Keratinocyte (primary cell): ENCODE results near the gene MYT1. TPM values are rescaled to one million over a fixed set of nuclear protein-coding genes. Genes with fewer than 3 reads are reported as not detected.

Source experiments
- DNase-seq: peaks from one replicate; pipeline ENCODE4 v3.0.0-alpha.2; 2011; ENCODE audit warnings: low read depth, missing footprints, low spot score
- FAIRE-seq: peaks from 2 replicates; lab custom pipeline; 2011; peaks lifted over from hg19 to GRCh38; lab: Jason Lieb, UNC
- H2AFZ ChIP-seq: 2 replicates; pipeline ENCODE4 v1.6.0; 2012; ENCODE audit warnings: low read length, control low read depth, inconsistent platforms; ENCODE audit not compliant: control insufficient read depth
- H3K27ac ChIP-seq: 2 replicates; pipeline ENCODE4 v1.5.1; 2011; ENCODE audit warnings: low read length; ENCODE audit not compliant: control insufficient read depth, insufficient read depth
- H3K27me3 ChIP-seq: 3 replicates; pipeline ENCODE4 v1.6.0; 2011; ENCODE audit warnings: low read length; ENCODE audit not compliant: control insufficient read depth, insufficient read depth; ENCODE audit errors: extremely low read depth
- H3K36me3 ChIP-seq, 2 experiments: 2 replicates in 1 of 2; 3 replicates in 1 of 2; pipeline ENCODE4 v1.5.1; 2011; ENCODE audit warnings: low read length in 2 of 2, mild to moderate bottlenecking in 1 of 2; ENCODE audit not compliant: control insufficient read depth in 2 of 2, insufficient read depth in 2 of 2; ENCODE audit errors: extremely low read depth in 1 of 2
- H3K4me1 ChIP-seq: 3 replicates; pipeline ENCODE4 v1.5.1; 2011; ENCODE audit warnings: low read length; ENCODE audit not compliant: control insufficient read depth, insufficient read depth; ENCODE audit errors: extremely low read depth
- H3K4me2 ChIP-seq: 3 replicates; pipeline ENCODE4 v1.6.0; 2011; ENCODE audit warnings: low read depth, low read length; ENCODE audit not compliant: control insufficient read depth, insufficient read depth; ENCODE audit errors: extremely low read depth
- H3K4me3 ChIP-seq, 3 experiments: fragments of 200-600 bp in 1 of 3; sonication (generic) in 1 of 3; 2 replicates in 2 of 3; 3 replicates in 1 of 3; pipeline ENCODE4 v1.5.1; 2011 to 2016; ENCODE audit warnings: low read length in 3 of 3, mild to moderate bottlenecking in 3 of 3, control low read depth in 2 of 3, inconsistent platforms in 1 of 3, low read depth in 1 of 3, mixed read lengths in 1 of 3, mixed run types in 1 of 3, moderate library complexity in 1 of 3; ENCODE audit not compliant: control insufficient read depth in 2 of 3, insufficient read depth in 2 of 3; ENCODE audit errors: extremely low read depth in 1 of 3
- H3K79me2 ChIP-seq: 2 replicates; pipeline ENCODE4 v1.6.0; 2012; ENCODE audit warnings: low read length; ENCODE audit not compliant: control insufficient read depth, insufficient read depth
- H3K9ac ChIP-seq: 3 replicates; pipeline ENCODE4 v1.6.0; 2011; ENCODE audit warnings: low read length; ENCODE audit not compliant: control insufficient read depth, insufficient read depth; ENCODE audit errors: extremely low read depth
- H3K9me1 ChIP-seq: 3 replicates; pipeline ENCODE4 v1.6.0; 2011; ENCODE audit warnings: low read length; ENCODE audit not compliant: control insufficient read depth, insufficient read depth; ENCODE audit errors: extremely low read depth
- H3K9me3 ChIP-seq: 2 replicates; pipeline ENCODE4 v1.5.1; 2012; ENCODE audit warnings: low read depth, low read length; ENCODE audit not compliant: control insufficient read depth
- H4K20me1 ChIP-seq: 3 replicates; pipeline ENCODE4 v1.6.0; 2011; ENCODE audit warnings: low read length; ENCODE audit not compliant: control insufficient read depth, insufficient read depth; ENCODE audit errors: extremely low read depth
- EZH2 ChIP-seq: IDR thresholded peaks from one replicate; pipeline ENCODE4 v1.6.1; 2012; ENCODE audit warnings: inconsistent platforms, mild to moderate bottlenecking, low read length, moderate library complexity
- dilution Hi-C: fragments of 300-500 bp; cut with MboI; formaldehyde crosslinking; loops from one replicate; pipeline ENCODE4 v1.7.0; 2020; ENCODE audit warnings: low sequenced_read_pairs; ENCODE audit not compliant: extremely low pct_ligation_motif_present
- polyA plus RNA-seq, 5 experiments: library from polyadenylated mRNA; depleted of rRNA in 3 of 5; stranded (reverse) in 3 of 5; stranded (forward) in 1 of 5; unstranded in 1 of 5; fragments of >200 nt; gene quantifications; 1 replicate in 1 of 5; 2 replicates in 3 of 5; 3 replicates in 1 of 5; pipeline versions ENCODE4 v1.2.1 to v1.2.3, GENCODE V29; 2011 to 2012; ENCODE audit warnings: missing spikeins in 2 of 5, low read depth in 1 of 5, low replicate concordance in 1 of 5
- TF ChIP-seq, protein P1 (sequence below), 3 experiments: IDR thresholded peaks in 1 of 3; conservative IDR thresholded peaks in 1 of 3; optimal IDR thresholded peaks in 1 of 3; 2 replicates in 2 of 3; 3 replicates in 1 of 3; pipeline versions ENCODE3 to v1.5.1; 2011; ENCODE audit warnings: low read length in 3 of 3, mild to moderate bottlenecking in 3 of 3, moderate library complexity in 2 of 3, control low read depth in 1 of 3, inconsistent platforms in 1 of 3; ENCODE audit not compliant: insufficient read depth in 2 of 3; ENCODE audit errors: extremely low read depth in 1 of 3

The MYT1 gene
- polyA plus RNA-seq, 1 donor (not counting 4 experiments of a cell fraction or from before 2014, with no cell fraction given), result not detected

DNA sequence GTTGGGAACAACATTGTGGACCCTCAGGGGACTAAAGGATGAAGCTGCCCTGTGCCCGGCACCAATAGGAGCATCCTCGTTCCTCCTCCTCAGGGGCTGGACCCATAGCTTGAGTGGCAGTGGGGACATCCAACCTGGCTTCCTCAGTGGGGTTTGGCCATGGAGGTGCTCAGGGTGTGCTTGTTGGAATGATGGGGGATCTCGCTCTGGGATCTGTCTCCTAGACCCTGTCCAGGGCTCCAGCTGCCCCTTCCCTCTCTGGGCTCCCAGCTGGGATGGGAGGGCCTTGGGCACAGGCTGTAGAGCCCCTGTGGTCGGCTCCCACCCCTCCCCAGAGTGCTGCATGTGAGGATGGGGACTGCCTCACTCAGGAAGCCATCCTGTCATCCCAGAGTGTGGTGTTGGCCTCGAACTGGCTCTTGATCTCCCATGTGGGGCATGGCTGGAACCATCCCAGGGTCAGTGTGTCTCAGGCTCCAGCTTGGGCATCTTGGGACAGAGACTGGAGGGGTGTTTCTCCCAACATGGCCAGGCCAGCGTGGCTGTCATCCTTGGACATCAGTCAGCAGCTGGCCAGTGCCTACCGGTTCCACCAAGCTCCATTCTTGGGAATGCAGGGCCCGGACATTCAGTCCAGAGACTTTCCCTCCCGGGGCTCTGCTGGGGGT, 9.5 kb upstream of the MYT1 start:
- TF ChIP-seq, protein P1, sequence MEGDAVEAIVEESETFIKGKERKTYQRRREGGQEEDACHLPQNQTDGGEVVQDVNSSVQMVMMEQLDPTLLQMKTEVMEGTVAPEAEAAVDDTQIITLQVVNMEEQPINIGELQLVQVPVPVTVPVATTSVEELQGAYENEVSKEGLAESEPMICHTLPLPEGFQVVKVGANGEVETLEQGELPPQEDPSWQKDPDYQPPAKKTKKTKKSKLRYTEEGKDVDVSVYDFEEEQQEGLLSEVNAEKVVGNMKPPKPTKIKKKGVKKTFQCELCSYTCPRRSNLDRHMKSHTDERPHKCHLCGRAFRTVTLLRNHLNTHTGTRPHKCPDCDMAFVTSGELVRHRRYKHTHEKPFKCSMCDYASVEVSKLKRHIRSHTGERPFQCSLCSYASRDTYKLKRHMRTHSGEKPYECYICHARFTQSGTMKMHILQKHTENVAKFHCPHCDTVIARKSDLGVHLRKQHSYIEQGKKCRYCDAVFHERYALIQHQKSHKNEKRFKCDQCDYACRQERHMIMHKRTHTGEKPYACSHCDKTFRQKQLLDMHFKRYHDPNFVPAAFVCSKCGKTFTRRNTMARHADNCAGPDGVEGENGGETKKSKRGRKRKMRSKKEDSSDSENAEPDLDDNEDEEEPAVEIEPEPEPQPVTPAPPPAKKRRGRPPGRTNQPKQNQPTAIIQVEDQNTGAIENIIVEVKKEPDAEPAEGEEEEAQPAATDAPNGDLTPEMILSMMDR (optimal IDR thresholded peaks at IDR 0.05 in 1 of 3, IDR thresholded peaks at IDR 0.05 in 1 of 3, conservative IDR thresholded peaks at IDR 0.05 in 1 of 3; ENCODE audit: extremely low read depth in 1 of 3, insufficient read depth in 2 of 3, low read length in 3 of 3), result no peak
- no peak for TF ChIP-seq EZH2
- Histone ChIP-seq H3K4me2 (no peak overlapping the region), H3K9me1 (no peaks in the 10 kb centered on the region), H3K27ac (no peak overlapping the region), H3K9ac (no peak overlapping the region), H3K9me3 (peaks cover 4% of the 10 kb centered on the region), H3K36me3 (no peaks in the 10 kb centered on the region), H3K4me1 (peaks cover 13% of the 10 kb centered on the region), H3K27me3 (peaks cover 3% of the 10 kb centered on the region), H4K20me1 (no peaks in the 10 kb centered on the region), H3K79me2 (no peaks in the 10 kb centered on the region), H3K4me3 (no peak overlapping the region), H2AFZ (no peak overlapping the region)
- no peak for DNase-seq
- FAIRE-seq, result no peak
- dilution Hi-C loops, result no loop called here

DNA sequence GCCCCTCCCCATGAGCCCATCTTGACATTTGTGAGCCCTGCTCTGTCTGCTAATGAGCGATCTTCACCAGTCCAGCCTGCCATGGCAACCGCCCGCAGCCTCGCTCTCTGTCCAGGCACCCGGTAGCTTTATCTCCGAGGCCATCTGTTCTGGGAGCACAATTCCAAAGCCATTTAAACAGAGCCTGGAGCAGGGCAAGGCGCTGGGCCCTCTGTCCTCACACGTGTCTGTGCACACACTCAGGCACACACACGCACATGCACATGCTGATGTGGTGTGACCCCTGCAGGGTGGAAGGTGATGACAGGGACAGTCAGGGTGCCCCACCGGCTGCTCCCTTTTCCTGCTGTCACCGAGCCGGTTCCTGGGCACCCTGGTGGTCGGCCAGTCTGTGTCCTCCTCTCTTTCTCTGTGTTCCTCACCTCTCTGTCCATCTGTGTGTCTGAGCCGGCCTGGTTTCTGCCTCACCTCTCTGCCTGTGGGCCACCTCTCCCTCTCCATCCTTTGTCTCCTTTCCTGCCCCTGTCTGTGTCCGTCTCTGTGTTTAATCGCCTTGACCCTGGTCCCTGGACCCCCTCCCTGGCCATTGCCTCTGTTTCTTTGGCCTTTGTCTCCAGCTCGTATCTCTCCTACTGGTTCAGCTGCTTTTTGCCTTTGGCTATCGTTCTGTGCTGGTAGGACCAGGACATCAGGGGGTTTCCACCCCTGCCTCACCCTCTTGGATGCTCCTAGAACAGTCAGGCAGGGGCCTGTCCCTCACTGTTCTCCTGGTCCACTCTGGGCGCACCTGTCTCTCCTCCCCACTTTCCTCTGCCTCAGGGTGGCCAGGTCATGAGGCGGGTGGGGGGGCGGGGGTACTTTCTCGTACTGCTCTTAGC, 8.8 kb upstream of the MYT1 start:
- no peak for FAIRE-seq
- TF ChIP-seq, protein P1 (optimal IDR thresholded peaks at IDR 0.05 in 1 of 3, IDR thresholded peaks at IDR 0.05 in 1 of 3, conservative IDR thresholded peaks at IDR 0.05 in 1 of 3; ENCODE audit: extremely low read depth in 1 of 3, insufficient read depth in 2 of 3, low read length in 3 of 3), result no peak
- TF ChIP-seq EZH2, result no peak

More for the DNA sequence above, 8.8 kb upstream of the MYT1 start:
- Histone ChIP-seq H3K9me1 (no peaks in the 10 kb centered on the region), H4K20me1 (no peaks in the 10 kb centered on the region), H3K27ac (no peak overlapping the region), H3K9me3 (no peaks in the 10 kb centered on the region), H3K36me3 (no peaks in the 10 kb centered on the region), H3K4me2 (no peak overlapping the region), H3K27me3 (peaks cover 10% of the 10 kb centered on the region), H3K9ac (no peak overlapping the region), H3K79me2 (no peaks in the 10 kb centered on the region), H2AFZ (no peak overlapping the region), H3K4me3 (no peak overlapping the region), H3K4me1 (peaks cover 13% of the 10 kb centered on the region)
- dilution Hi-C loops, result no loop called here
- no peak for DNase-seq
